B cell (primary cell): ENCODE results near the gene SNIP1. TPM values are rescaled to one million over a fixed set of nuclear protein-coding genes. Genes with fewer than 3 reads are reported as not detected.

Experiments
- ATAC-seq: fragments of 200-7000 bp; cut with Tn5 transposase; one replicate; pipeline ENCODE4 v1.10.0; 2021; ENCODE audit warnings: low read depth, mild to moderate bottlenecking, moderate number of reproducible peaks, moderate library complexity
- CTCF ChIA-PET: fragments of 350-600 bp; sonication (Branson Sonifier 250); formaldehyde crosslinking; loops from one replicate; lab custom pipeline; 2021; ENCODE audit warnings: antibody characterized with exemption, inconsistent platforms; lab: Charles Lee
- POLR2A ChIA-PET: fragments of 350-600 bp; sonication (Branson Sonifier 250); formaldehyde crosslinking; loops from one replicate; lab custom pipeline; 2021; ENCODE audit warnings: antibody characterized with exemption; lab: Charles Lee
- DNase-seq: peaks from one replicate; pipeline ENCODE4 v3.0.0; 2013
- H2AFZ ChIP-seq: 2 replicates; pipeline ENCODE4 v1.6.1; 2012; ENCODE audit warnings: mild to moderate bottlenecking, low read depth, low read length; ENCODE audit not compliant: insufficient read depth, poor library complexity, severe bottlenecking
- H3K27ac ChIP-seq, 2 donors: 1 replicate in 1 of 2; 2 replicates in 1 of 2; pipeline ENCODE4 v1.5.1; 2012 to 2013; ENCODE audit warnings: low read length in 2 of 2, mild to moderate bottlenecking in 2 of 2, moderate library complexity in 1 of 2
- H3K27me3 ChIP-seq, 4 experiments: fragments of 200-600 bp in 1 of 4; sonication (generic) in 1 of 4; replicated peaks in 1 of 4; 1 replicate in 2 of 4; 2 replicates in 2 of 4; pipeline versions ENCODE4 v1.6.1 to v1.7.0; 2013 to 2016; ENCODE audit warnings: low read length in 3 of 4, mild to moderate bottlenecking in 2 of 4, mixed read lengths in 1 of 4, moderate library complexity in 1 of 4; ENCODE audit not compliant: insufficient read depth in 4 of 4, control insufficient read depth in 3 of 4; ENCODE audit errors: control extremely low read depth in 1 of 4
- H3K36me3 ChIP-seq, 2 experiments: replicated peaks in 1 of 2; 1 replicate in 1 of 2; 2 replicates in 1 of 2; pipeline versions ENCODE4 v1.6.1 to v1.7.1; 2013; ENCODE audit warnings: low read length in 1 of 2; ENCODE audit not compliant: insufficient read depth in 2 of 2, control insufficient read depth in 1 of 2; ENCODE audit errors: control extremely low read depth in 1 of 2, extremely low read depth in 1 of 2
- H3K4me1 ChIP-seq, 2 donors: fragments of 200-600 bp in 1 of 2; sonication (generic) in 1 of 2; 1 replicate in 1 of 2; 2 replicates in 1 of 2; pipeline versions ENCODE4 v1.5.1 to v1.6.1; 2013 to 2017; ENCODE audit warnings: low read length in 2 of 2; ENCODE audit not compliant: control insufficient read depth in 2 of 2, insufficient read depth in 2 of 2
- H3K4me2 ChIP-seq: replicated peaks from 2 replicates; pipeline ENCODE3; 2012; ENCODE audit warnings: mild to moderate bottlenecking, low read depth, low read length; ENCODE audit not compliant: poor library complexity, severe bottlenecking
- H3K4me3 ChIP-seq, 5 experiments: fragments of 200-600 bp in 1 of 5; sonication (generic) in 1 of 5; 1 replicate in 3 of 5; 2 replicates in 2 of 5; pipeline versions ENCODE4 v1.5.1 to v1.7.0; 2011 to 2016; ENCODE audit warnings: low read length in 4 of 5, mild to moderate bottlenecking in 4 of 5, low read depth in 2 of 5, control low read depth in 1 of 5, moderate library complexity in 1 of 5; ENCODE audit not compliant: insufficient read depth in 1 of 5; ENCODE audit errors: control extremely low read depth in 1 of 5, extremely low read depth in 1 of 5
- H3K79me2 ChIP-seq: fragments of 200-600 bp; sonication (generic); one replicate; pipeline ENCODE4 v1.6.0; 2016; ENCODE audit warnings: low read length; ENCODE audit not compliant: control insufficient read depth, insufficient read depth
- H3K9ac ChIP-seq: fragments of 200-600 bp; sonication (generic); 2 replicates; pipeline ENCODE4 v1.6.1; 2017; ENCODE audit warnings: mild to moderate bottlenecking, low read length, moderate library complexity
- H3K9me3 ChIP-seq, 3 donors: one replicate each; pipeline versions ENCODE4 v1.6.1 to v1.7.1; 2013; ENCODE audit warnings: low read length in 2 of 3; ENCODE audit not compliant: control insufficient read depth in 2 of 3, insufficient read depth in 1 of 3; ENCODE audit errors: control extremely low read depth in 1 of 3
- H4K20me1 ChIP-seq: 2 replicates; pipeline ENCODE4 v1.6.0; 2012; ENCODE audit warnings: mild to moderate bottlenecking, low read length; ENCODE audit not compliant: insufficient read depth, control insufficient read depth, poor library complexity, severe bottlenecking
- H3K27ac Mint-ChIP-seq: one replicate; pipeline ENCODE4 v1.8.0; 2021; ENCODE audit warnings: mixed read lengths
- H3K27me3 Mint-ChIP-seq: one replicate; pipeline ENCODE4 v1.8.0; 2021; ENCODE audit warnings: mixed read lengths
- H3K4me1 Mint-ChIP-seq: one replicate; pipeline ENCODE4 v1.8.0; 2021; ENCODE audit warnings: mixed read lengths
- H3K4me3 Mint-ChIP-seq: one replicate; pipeline ENCODE4 v1.8.0; 2021; ENCODE audit warnings: mixed read lengths
- H3K9me3 Mint-ChIP-seq: one replicate; pipeline ENCODE4 v1.8.0; 2022; ENCODE audit warnings: mixed read lengths; ENCODE audit not compliant: insufficient read depth
- EZH2 ChIP-seq: IDR thresholded peaks from 2 replicates; pipeline ENCODE4 v1.6.1; 2012; ENCODE audit warnings: borderline replicate concordance, low read depth, mild to moderate bottlenecking, moderate library complexity, low read length; ENCODE audit not compliant: insufficient read depth, poor library complexity, severe bottlenecking
- WGBS: methylation state at CpG from one replicate; pipeline ENCODE4 v1.1.5; 2013; ENCODE audit warnings: missing lambda C conversion rate; ENCODE audit not compliant: insufficient coverage; 5-methylcytosine and 5-hydroxymethylcytosine counted together
- intact Hi-C: fragments of 100-400 bp; cut with micrococcal nuclease; formaldehyde crosslinking; loops from one replicate; pipeline ENCODE4 v1.10.0; 2022
- polyA plus RNA-seq: library from polyadenylated mRNA; depleted of rRNA; stranded (reverse); fragments of >200 nt; gene quantifications from 2 replicates; pipeline ENCODE4 v1.2.3, GENCODE V29; 2012
- total RNA-seq, 2 donors: library from RNA; stranded (reverse); fragments of 120-200 nt in 1 of 2; gene quantifications; 1 replicate in 1 of 2; 2 replicates in 1 of 2; pipeline versions ENCODE4 v1.2.3 to v1.2.4, GENCODE V29; 2013 to 2022
- TF ChIP-seq, protein P1 (sequence below): fragments of 200-600 bp; IDR thresholded peaks from one replicate; pipeline ENCODE4 v1.8.0; 2022; ENCODE audit warnings: antibody characterized with exemption, mild to moderate bottlenecking

SNIP1 gene
- total and polyA plus RNA-seq, 2 donors (not counting 1 experiment from before 2014, with no cell fraction given): 6.0 to 45.0 TPM

DNA sequence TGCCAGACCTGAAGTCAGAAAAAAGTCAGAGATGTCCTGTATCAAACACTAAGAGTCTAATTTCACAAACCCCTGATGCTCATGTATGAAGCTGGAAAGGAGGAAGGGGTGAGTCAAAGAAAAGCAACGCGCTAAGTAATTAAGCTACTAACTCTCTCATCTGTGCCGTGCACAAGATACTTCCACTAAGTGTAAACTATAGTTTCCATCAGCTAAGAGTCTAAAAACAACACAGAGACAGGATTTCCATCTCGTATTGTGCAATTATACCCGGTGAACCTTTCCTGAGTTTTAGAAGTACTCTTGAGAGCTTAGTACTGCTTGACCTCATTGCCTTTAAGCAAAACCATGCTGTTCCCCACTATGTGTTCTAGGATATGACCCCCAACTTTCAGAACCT, 21.6 kb upstream of the SNIP1 start:
- H3K4me2 ChIP-seq: no peak overlapping the region
- no peaks in the 10 kb centered on the region for H3K27me3 ChIP-seq
- intact Hi-C loops: no loop called here
- no peaks in the 10 kb centered on the region for H3K79me2 ChIP-seq
- H2AFZ ChIP-seq: no peak overlapping the region
- no peaks in the 10 kb centered on the region for H3K4me1 ChIP-seq
- 94% methylated on average over 2 of the region's 5 CpGs for WGBS
- H3K27ac ChIP-seq: no peak overlapping the region
- Mint-ChIP-seq H3K27ac (no peak overlapping the region), H3K27me3 (no peaks in the 10 kb centered on the region), H3K4me1 (no peaks in the 10 kb centered on the region), H3K9me3 (no peaks in the 10 kb centered on the region), H3K4me3 (no peak overlapping the region)
- ATAC-seq (no peak), DNase-seq (no peak)
- TF ChIP-seq, protein P1, sequence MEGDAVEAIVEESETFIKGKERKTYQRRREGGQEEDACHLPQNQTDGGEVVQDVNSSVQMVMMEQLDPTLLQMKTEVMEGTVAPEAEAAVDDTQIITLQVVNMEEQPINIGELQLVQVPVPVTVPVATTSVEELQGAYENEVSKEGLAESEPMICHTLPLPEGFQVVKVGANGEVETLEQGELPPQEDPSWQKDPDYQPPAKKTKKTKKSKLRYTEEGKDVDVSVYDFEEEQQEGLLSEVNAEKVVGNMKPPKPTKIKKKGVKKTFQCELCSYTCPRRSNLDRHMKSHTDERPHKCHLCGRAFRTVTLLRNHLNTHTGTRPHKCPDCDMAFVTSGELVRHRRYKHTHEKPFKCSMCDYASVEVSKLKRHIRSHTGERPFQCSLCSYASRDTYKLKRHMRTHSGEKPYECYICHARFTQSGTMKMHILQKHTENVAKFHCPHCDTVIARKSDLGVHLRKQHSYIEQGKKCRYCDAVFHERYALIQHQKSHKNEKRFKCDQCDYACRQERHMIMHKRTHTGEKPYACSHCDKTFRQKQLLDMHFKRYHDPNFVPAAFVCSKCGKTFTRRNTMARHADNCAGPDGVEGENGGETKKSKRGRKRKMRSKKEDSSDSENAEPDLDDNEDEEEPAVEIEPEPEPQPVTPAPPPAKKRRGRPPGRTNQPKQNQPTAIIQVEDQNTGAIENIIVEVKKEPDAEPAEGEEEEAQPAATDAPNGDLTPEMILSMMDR: no peak
- no peak for TF ChIP-seq EZH2
- POLR2A ChIA-PET: no interaction called here
- H4K20me1 ChIP-seq: no peaks in the 10 kb centered on the region
- H3K36me3 ChIP-seq: peaks cover 14 to 87% of the 10 kb centered on the region in 2 experiments
- no peaks in the 10 kb centered on the region for H3K9me3 ChIP-seq
- H3K9ac ChIP-seq: no peak overlapping the region
- no peak overlapping the region for H3K4me3 ChIP-seq
- CTCF ChIA-PET: no interaction called here

- H3K27ac ChIP-seq: no peak overlapping the region
- no peak overlapping the region for H2AFZ ChIP-seq
- no peaks in the 10 kb centered on the region for H4K20me1 ChIP-seq
- no peaks in the 10 kb centered on the region for H3K79me2 ChIP-seq
- H3K4me3 ChIP-seq: no peak overlapping the region
- Mint-ChIP-seq H3K4me1 (no peaks in the 10 kb centered on the region), H3K27ac (no peak overlapping the region), H3K4me3 (no peak overlapping the region), H3K9me3 (no peaks in the 10 kb centered on the region), H3K27me3 (no peaks in the 10 kb centered on the region)
- TF ChIP-seq, protein P1: no peak
- no peak for TF ChIP-seq EZH2
- no peaks in the 10 kb centered on the region for H3K9me3 ChIP-seq
- WGBS: 81% methylated on average over 3 of the region's 7 CpGs
- no peak overlapping the region for H3K9ac ChIP-seq
- H3K36me3 ChIP-seq: peaks cover 17 to 85% of the 10 kb centered on the region in 2 experiments
- ChIA-PET CTCF (interaction anchor here (1.0 kb wide), 1 partner anchor 251 kb away, joined by 3 read pairs; no protein-coding TSS in a partner anchor), POLR2A (no interaction called here)
- no peaks in the 10 kb centered on the region for H3K4me1 ChIP-seq
- no peak overlapping the region for H3K4me2 ChIP-seq
- intact Hi-C loops: no loop called here
- DNase-seq: no peak
- no peaks in the 10 kb centered on the region for H3K27me3 ChIP-seq
- ATAC-seq: no peak
Observed at GRCh38 chr1:37574834-37575480, 20.9 kb upstream of the SNIP1 start.
